ENCODE measurements around the gene FAM168B.
"Not testable (repeated sequence)": the region's sequence is repeated elsewhere in the genome, so short reads cannot be mapped to it uniquely, and the experiment has no call there.

FAM168B gene, protein sequence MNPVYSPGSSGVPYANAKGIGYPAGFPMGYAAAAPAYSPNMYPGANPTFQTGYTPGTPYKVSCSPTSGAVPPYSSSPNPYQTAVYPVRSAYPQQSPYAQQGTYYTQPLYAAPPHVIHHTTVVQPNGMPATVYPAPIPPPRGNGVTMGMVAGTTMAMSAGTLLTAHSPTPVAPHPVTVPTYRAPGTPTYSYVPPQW

DNA sequence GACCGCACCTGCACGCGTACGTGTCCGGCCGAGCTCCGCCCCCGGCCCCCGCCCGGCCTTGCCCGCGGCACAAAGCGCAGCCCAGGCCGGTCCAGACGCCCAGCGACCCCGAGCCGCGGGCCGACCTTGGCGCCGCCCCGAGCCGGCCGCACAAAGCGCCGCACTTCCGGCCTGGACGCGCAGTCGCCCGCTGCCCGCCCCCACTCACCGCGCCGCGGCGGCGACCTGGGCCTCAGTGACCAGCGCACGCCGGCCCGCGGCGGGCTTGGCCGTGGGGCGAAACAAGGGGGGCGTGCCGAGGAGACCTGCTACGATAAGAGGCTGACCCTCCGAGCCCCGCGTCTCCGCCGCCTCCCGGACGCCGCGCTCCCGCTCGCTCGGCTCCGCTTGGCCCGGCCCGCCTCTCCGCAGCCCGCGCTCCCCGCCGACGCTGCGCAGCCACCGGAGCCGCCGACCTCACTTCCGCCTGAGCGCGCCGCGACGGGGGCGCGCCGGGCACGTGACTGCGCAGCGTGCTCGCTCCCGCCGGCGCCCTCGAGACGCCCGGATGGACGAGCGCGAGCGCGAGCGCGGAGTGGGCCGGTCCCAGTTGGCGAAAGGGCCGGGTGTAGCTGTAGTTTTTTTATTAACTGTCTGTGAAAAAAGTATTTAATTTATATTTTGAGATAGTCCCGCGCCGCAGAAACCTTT, at the start of gene FAM168B:
TSS of gene FAM168B (minus strand) at position 455 of the 690 bp plus-strand sequence. CDS start 10,814 bp downstream, outside the sequence.
- peak; percentile 93 for DNase-seq (ENCODE audit: low spot score)

- DNase-seq (ENCODE audit: low spot score) = no peak
Measured at GRCh38 chr2:131142849-131143248, 49.6 kb upstream of the FAM168B start.

DNA sequence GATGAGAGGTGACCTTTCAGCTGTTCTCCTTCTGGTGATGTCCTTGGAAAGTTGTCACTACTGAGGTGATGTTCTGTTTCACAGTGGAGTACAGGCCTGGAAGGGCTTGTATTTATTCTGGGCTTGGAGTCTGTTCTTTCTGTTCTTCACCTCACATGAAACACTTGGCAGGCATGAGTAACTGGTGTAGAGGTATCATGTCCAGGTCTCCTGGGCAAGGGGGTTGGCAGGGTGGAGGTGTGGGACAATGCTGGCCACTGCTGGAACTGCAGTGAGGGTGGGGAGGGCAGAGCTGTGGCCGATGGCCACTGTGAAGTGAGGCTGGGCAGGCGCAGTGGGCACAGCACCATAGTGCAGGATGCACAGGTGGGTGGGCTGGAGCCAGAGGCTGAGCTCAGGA, 47.3 kb upstream of the FAM168B start:
- DNase-seq (ENCODE audit: low spot score) = no peak

GRCh38 chr2:131132729-131133128, 39.5 kb upstream of the FAM168B start:
- DNase-seq (ENCODE audit: low spot score) = no peak

- no peak for DNase-seq (ENCODE audit: low spot score)
Measured at GRCh38 chr2:131130298-131130596, 37.0 kb upstream of the FAM168B start.

DNA sequence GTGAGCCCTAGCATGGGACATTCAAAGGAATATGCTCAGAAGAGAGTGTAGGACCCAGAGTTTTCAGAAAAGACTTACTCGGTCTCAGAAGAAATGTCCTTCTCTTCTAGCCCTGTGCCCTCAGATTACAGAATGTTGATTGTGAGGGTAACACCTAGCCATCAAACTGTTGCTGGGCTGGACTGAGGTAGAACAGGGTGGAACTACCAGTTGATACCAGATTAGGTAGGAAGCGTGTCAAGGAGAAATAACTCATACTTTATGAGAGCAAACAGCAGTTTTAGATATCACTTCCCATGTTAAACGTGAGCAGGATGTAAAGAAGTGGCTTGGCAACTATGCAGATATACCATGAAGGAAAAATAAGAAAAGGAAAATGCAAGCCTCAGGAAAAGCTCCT, 34.7 kb upstream of the FAM168B start:
- no peak for DNase-seq (ENCODE audit: low spot score)

- DNase-seq (ENCODE audit: low spot score) = no peak
Measured at GRCh38 chr2:131127076-131127475, 33.8 kb upstream of the FAM168B start.

- no peak for DNase-seq (ENCODE audit: low spot score)
Measured at GRCh38 chr2:131126436-131126835, 33.2 kb upstream of the FAM168B start.

DNA sequence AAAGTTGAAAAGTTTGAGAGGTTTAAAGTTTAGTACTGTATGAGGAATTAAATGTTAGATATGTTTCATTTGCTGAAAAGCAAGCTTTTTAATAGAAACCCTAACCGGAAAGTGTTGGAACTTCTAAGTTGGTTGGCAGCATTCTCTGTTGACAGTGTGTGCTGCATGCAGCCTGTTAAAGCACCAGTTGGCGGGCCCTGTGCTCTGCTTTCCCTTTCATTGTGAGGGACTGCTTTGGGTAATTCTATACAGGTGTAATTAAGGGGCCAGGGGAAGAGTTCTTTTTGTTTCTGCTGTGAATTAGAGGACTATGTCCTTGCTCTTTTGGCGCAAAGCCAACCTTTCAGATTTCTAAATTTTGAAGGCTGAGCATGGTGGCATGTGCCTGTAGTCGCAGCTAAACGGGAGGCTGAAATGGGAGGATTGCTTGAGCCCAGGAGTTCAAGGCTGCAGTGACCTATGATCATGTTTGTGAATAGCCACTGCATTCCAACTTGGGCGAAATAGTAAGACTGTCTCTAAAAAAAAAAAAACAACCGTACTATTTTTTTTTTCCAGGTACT, 32.0 kb upstream of the FAM168B start:
- DNase-seq (ENCODE audit: low spot score) = no peak

DNA sequence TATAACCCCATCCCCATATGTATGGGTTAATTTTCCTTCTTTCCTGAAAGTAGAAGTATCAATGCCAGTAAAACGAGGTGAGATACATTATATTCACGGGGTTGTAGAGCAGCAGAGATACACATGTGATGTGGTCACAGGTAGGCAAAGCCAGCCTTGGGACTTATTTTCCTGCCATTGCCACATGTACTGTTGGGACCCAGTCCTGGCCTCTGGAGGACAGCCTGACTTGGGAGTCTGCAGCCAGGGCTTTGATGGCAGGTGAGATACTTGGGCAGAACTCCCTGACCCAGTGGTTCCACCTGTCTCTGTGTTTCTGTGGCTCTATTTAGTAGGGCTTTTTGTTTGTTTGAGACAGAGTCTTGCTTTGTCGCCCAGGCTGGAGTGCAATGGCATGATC, 29.9 kb upstream of the FAM168B start:
- DNase-seq (ENCODE audit: low spot score) = no peak

DNA sequence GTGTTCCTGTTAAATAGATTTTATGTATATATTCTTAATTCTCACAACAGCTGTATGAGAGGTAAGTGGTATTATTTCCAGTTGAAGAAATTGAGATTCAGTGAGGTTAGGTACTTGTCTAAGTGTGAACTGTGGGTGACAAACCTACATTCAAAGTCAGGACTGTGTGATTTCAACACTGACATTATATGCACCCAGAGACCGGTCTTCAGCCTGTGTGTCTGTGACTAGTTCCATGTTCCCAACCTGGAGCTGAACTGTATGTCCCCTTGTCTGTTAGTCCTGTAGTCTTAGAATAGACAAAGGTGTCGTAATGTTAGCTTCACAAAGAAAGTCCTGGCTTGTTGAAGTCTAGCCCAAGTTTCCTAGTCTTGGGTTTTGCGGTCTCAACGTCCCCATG, 29.2 kb upstream of the FAM168B start:
- DNase-seq (ENCODE audit: low spot score) = no peak

- DNase-seq (ENCODE audit: low spot score) = no peak
Measured at GRCh38 chr2:131121464-131121863, 28.2 kb upstream of the FAM168B start.

- no peak for DNase-seq (ENCODE audit: low spot score)
Measured at GRCh38 chr2:131120815-131121317, 27.6 kb upstream of the FAM168B start.

DNA sequence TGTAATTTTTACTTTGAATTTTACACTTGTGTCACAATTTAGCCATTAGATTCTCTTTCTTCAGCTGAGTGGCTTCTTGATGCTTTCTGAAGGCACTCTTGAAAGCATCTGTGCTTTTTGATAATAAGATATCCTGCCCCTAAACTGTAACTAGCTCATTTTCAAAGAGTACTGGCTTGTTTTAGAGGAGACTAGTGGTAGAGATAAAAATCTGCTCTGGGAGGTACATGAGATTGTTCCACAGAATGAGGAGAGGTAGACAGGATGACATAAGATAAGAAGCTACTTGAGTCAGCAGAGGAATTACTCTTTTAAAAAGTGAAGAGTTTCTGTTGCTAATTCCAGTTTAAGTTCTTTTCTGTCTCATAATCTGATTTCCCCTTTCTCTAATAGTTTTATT, 22.5 kb upstream of the FAM168B start:
- no peak for DNase-seq (ENCODE audit: low spot score)

- not testable (repeated sequence) for DNase-seq (ENCODE audit: low spot score)
Measured at GRCh38 chr2:131114950-131115349, 21.7 kb upstream of the FAM168B start.

GRCh38 chr2:131113566-131114227, 20.4 kb upstream of the FAM168B start:
- no peak for DNase-seq (ENCODE audit: low spot score)

DNA sequence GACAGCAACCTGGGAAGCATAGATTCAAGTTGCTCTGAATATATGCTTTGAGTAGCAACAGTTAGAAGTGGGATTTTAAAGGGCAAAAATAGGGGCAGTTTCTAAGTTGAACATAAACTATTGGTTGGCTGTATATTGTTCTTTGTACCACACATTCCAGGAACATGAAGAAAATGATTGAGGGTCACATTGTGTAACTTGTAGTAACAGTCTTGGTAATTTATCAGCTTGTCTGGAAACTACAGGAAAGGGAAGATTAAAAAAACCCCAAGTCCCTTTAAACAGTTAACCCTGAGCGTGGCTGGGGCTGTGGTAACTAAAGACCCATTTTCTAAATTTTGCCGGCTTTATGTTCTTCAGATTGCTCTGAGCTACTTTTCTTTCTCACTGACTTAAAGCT, 19.3 kb upstream of the FAM168B start:
- DNase-seq (ENCODE audit: low spot score) = no peak

DNA sequence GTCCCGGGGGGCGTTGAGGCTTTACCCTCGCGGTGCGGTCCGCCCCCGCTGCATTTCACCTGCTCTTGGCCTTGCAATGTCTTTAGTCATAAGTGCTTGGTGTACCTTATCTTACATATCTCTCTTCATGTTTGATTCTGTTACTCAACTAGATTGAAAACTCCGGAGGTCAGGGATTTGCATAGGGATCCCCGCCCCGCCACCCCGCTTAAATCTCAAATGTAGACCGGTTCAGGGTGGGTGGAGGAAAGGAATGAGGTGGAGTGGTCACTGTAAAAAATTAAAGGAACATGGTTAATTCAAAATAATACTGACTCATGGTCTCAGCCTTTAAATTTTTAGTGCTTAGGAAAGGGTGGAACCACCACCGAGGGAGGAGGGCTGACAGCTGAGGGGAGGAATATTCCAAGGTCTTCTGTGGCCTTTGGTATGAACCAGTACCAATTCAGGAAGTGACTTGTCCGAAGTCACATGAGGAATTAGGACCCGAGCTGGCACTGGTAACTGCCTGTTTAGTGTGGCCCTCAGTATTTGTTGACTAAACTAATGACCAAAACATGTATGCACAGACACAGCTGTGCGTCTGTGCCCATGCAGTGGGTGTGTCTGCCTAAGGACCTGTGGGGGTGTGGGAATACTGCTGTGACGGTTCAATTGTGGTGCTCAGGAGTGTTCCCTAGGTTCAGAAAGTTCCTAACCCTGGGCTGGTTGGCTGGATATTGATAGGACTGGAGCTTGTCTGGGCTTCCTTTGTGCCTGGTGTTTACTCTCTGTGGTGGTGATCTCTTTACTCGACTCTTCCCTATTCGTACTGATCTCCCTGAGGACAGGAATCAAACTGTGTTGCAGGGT, 12.9 kb upstream of the FAM168B start:
- DNase-seq (ENCODE audit: low spot score) = peak; percentile 69

- peak; percentile 97 for DNase-seq (ENCODE audit: low spot score)
Measured at GRCh38 chr2:131105156-131105949, 12.1 kb upstream of the FAM168B start, which contains the start of gene PLEKHB2. TSS of gene PLEKHB2 (plus strand) at chr2:131105336. CDS start at chr2:131120942, 15,606 bp downstream.

DNA sequence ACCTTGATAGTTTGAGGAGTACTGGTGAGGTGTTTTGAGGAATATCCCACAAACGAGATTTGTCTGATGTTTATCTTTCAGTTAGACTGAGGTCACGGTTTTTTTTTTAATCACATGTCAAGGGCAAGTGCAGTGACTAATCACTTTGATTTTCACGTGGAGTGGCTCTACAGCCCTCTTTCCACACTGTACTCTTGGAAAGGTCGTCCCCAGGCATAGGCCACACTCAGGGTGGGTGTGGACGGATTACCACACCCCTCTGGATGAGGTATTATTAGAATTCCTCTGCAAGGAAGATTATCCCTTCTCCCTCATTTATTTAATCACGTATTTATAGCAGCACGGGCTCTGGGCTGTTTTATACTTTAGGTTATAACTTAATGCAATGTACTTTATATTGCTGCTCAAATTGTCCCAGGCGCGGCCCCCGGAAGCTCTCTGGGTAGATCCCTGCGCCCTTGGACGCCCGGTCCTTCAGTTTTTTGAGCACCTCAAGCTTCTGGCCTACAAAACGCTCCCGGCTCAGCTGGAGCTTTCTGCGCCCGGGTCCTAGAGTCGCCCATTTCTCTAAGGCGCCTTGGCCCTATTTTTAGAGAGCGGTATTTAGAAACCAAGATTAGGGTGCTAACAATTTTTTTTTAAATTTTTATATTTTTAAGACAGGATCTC, 11.4 kb upstream of the FAM168B start:
- DNase-seq (ENCODE audit: low spot score) = peak; percentile 73

- DNase-seq (ENCODE audit: low spot score) = no peak
Measured at GRCh38 chr2:131103165-131103564, 9.9 kb upstream of the FAM168B start.
